ENCODE data around the gene TM4SF4. TPM values are rescaled to one million over a fixed set of nuclear protein-coding genes. Genes with fewer than 3 reads are reported as not detected.
"Not testable (repeated sequence)": the region's sequence is repeated elsewhere in the genome, so short reads cannot be mapped to it uniquely, and the experiment has no call there.

TM4SF4 gene
- total RNA-seq, 4 donors from 2014 or later: 3.4 TPM; not detected in 3

- no peak overlapping the region for H3K27ac ChIP-seq
- H3K9me3 ChIP-seq: no peaks in the 10 kb centered on the region
- H3K4me3 ChIP-seq (replicated peaks in 1 of 3): no peak overlapping the region
- peaks cover 0 to 4% of the 10 kb centered on the region in 2 donors for H3K4me1 ChIP-seq
- H3K27me3 ChIP-seq: no peaks in the 10 kb centered on the region
- no peaks in the 10 kb centered on the region for H3K36me3 ChIP-seq
- intact Hi-C loops (cut with DNase I): no loop called here
- TF ChIP-seq POLR2A (IDR thresholded peaks at IDR 0.05) (no peak), CTCF (IDR thresholded peaks at IDR 0.05) (no peak)
- 94 to 96% methylated on average over 1 of the region's 1 CpG for WGBS, 2 donors
- DNase-seq: no peak
Observed at GRCh38 chr3:149441642-149442041, 32.9 kb upstream of the TM4SF4 start.

DNA sequence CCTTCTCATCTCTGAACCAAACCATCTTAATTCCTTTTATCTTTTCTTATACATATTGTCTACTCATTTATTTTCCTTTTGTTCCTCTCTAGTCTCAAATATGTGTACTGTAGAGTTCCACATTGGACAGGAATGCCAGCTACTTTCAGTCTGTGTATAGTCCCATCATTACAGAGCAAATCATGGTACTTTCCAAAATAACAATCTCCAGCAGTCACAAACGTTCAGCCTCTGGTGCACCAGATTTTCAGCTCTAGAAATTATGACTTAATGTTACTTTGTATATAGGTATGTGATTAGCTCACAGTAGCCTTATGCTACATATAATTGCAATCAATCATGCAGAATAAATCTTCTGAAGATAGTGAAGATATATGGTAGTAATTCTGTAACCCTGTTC lies 32.5 kb upstream of the TM4SF4 start:
- Histone ChIP-seq H3K36me3 (no peaks in the 10 kb centered on the region), H3K27ac (no peak overlapping the region), H3K9me3 (no peaks in the 10 kb centered on the region), H3K4me1 (peaks cover 0 to 4% of the 10 kb centered on the region in 2 donors), H3K27me3 (no peaks in the 10 kb centered on the region), H3K4me3 (replicated peaks in 1 of 3) (no peak overlapping the region)
- no peak for DNase-seq
- intact Hi-C loops (cut with DNase I): no loop called here
- WGBS, 2 donors: 52 to 65% methylated on average over 1 of the region's 1 CpG
- TF ChIP-seq CTCF (IDR thresholded peaks at IDR 0.05): no peak
- TF ChIP-seq POLR2A (IDR thresholded peaks at IDR 0.05): no peak

DNA sequence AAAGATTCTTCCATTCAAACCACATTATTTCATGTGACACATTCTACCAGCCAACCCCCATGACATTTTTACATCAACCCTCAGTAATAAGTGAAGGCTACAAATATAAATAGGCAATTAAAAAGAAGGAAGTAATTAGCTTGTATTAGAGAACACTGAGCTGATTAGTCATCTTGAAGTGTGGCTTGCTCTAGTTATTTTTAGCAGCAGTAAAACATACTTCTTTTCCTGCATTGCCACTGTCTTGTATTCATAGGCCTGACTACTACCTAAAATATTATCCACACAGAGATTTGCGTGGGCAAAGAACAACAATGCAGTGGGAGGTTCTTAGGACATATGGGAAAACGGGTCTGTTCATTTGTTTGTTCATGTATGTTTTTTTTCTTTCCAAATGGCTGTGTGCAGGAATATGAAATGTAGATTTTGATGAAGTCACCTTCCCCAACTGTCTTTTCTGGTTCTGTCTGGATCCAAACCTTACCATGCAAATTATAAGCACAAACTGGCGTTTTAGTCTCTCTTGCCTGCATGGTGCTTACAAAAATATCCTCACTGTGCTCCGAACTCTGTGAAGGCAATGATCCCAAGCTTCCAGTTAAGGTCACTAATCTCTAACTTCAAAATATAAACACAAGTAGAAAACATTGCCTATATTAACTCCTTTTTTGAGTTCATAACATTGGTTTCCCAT lies 31.5 kb upstream of the TM4SF4 start:
- Histone ChIP-seq H3K36me3 (no peaks in the 10 kb centered on the region), H3K27me3 (no peaks in the 10 kb centered on the region), H3K4me3 (replicated peaks in 1 of 3) (no peak overlapping the region), H3K27ac (no peak overlapping the region), H3K4me1 (peaks cover 0 to 4% of the 10 kb centered on the region in 2 donors), H3K9me3 (no peaks in the 10 kb centered on the region)
- WGBS, 2 donors: 69 to 71% methylated on average over 4 of the region's 4 CpGs
- TF ChIP-seq POLR2A (IDR thresholded peaks at IDR 0.05) (no peak), CTCF (IDR thresholded peaks at IDR 0.05) (no peak)
- intact Hi-C loops (cut with DNase I): no loop called here
- no peak for DNase-seq

DNA sequence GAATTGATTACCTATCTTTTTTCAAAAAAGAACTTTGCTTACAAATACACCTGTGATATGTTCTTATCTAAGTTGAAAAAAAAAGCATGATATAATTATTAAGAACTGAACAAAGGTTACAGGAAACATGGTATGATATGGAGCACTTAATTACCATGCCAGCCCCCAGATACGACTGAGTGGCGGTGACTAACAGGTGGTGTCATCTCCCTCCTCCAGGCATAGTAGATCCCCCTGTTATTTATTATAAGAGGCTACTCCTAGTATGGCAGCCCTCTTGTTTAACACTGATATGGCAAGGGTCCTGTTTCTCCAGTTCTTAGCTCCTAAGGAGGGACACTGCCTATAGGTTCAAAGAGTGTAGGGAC lies 31.0 kb upstream of the TM4SF4 start:
- no peak for DNase-seq
- TF ChIP-seq POLR2A (IDR thresholded peaks at IDR 0.05) (no peak), CTCF (IDR thresholded peaks at IDR 0.05) (no peak)
- no peaks in the 10 kb centered on the region for H3K36me3 ChIP-seq
- H3K27ac ChIP-seq: no peak overlapping the region
- H3K4me3 ChIP-seq (replicated peaks in 1 of 3): no peak overlapping the region
- no peaks in the 10 kb centered on the region for H3K9me3 ChIP-seq
- H3K4me1 ChIP-seq: peaks cover 0 to 4% of the 10 kb centered on the region in 2 donors
- 95% methylated on average over 2 of the region's 2 CpGs for WGBS, 2 donors
- H3K27me3 ChIP-seq: no peaks in the 10 kb centered on the region
- intact Hi-C loops (cut with DNase I): no loop called here

DNA sequence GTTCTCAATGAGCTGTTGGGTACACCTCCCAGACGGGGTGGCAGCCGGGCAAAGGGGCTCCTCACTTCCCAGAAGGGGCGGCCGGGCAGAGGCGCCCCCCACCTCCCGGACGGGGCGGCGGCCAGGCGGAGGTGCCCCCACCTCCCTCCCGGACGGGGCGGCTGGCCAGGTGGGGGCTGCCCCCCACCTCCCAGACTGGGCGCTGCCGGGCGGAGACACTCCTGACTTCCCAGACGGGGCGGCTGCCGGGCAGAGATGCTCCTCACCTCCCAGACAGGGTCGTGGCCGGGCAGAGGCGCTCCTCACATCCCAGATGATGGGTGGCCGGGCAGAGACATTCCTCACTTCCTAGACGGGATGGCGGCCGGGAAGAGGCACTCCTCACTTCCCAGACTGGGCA lies 29.6 kb upstream of the TM4SF4 start:
- H3K4me3 ChIP-seq (replicated peaks in 1 of 3); intact Hi-C loops (cut with DNase I); H3K27me3 ChIP-seq; H3K27ac ChIP-seq; H3K9me3 ChIP-seq; DNase-seq; H3K36me3 ChIP-seq: not testable (repeated sequence)
- 85 to 94% methylated on average over 11 to 20 of the region's 26 CpGs for WGBS, 2 donors
- peaks cover 0 to 12% of the 10 kb centered on the region in 2 donors for H3K4me1 ChIP-seq
